Measurements from ENCODE around the gene KNCN. TPM values are rescaled to one million over a fixed set of nuclear protein-coding genes. Genes with fewer than 3 reads are reported as not detected.

Gene KNCN
- total RNA-seq, 2 experiments from 2014 or later = not detected

DNA sequence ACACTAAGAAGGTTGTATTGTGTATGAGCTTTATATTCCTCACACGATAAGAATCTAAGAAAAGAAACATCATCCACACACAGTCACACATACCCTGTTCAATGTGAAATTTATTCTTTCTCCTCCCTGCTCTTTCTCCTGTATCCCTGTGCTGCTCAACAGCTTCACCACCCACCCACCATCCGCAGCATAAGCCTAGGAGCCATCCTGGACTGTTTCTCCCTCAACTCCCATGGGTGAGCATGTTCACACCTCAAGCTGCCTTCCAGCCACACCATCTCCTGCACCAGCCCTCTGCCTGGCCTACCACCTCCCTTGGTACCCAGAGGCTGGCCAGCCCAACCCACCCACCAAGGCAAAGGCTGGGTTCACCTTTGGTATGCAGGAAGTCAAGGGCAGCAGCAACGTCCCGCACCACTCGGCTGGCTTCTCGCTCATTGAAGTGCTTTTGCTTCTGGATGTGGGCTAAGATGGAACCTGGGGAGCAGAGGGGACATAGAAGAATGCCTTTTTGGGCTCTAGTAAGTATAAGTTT is 20.3 kb upstream of the KNCN start:
- Mint-ChIP-seq H3K27me3 (no peaks in the 10 kb centered on the region), H3K4me1 (ENCODE audit: low read depth) (no peaks in the 10 kb centered on the region), H3K36me3 (ENCODE audit: low read depth) (peaks cover 68% of the 10 kb centered on the region), H3K4me3 (no peak overlapping the region), H3K27ac (no peak overlapping the region), H3K9me3 (no peaks in the 10 kb centered on the region)
- Histone ChIP-seq H3K9me3 (ENCODE audit: control insufficient read depth in 1 of 2, insufficient read depth in 1 of 2, low read length in 2 of 2) (no peaks in the 10 kb centered on the region), H3K36me3 (ENCODE audit: insufficient read depth, low read length) (peaks cover 43% of the 10 kb centered on the region), H3K27me3 (ENCODE audit: control insufficient read depth in 1 of 2, insufficient read depth in 2 of 2, low read length in 2 of 2) (no peaks in the 10 kb centered on the region), H3K4me1 (ENCODE audit: insufficient read depth, low read length) (no peaks in the 10 kb centered on the region), H3K27ac (ENCODE audit: low read depth in 1 of 2, low read length in 2 of 2) (no peak overlapping the region), H3K4me3 (ENCODE audit: low read length) (no peak overlapping the region)
- ChIA-PET POLR2A (no interaction called here), CTCF (no interaction called here)
- intact Hi-C loops (cut with DNase I, micrococcal nuclease) = no loop called here
- TF ChIP-seq CTCF (IDR thresholded peaks at IDR 0.05) = no peak
- no peak for ATAC-seq (ENCODE audit: poor library complexity)
- no peak for DNase-seq

- intact Hi-C loops (cut with DNase I, micrococcal nuclease) = no loop called here
Observed at GRCh38 chr1:46569884-46570725, 18.7 kb upstream of the KNCN start.

DNA sequence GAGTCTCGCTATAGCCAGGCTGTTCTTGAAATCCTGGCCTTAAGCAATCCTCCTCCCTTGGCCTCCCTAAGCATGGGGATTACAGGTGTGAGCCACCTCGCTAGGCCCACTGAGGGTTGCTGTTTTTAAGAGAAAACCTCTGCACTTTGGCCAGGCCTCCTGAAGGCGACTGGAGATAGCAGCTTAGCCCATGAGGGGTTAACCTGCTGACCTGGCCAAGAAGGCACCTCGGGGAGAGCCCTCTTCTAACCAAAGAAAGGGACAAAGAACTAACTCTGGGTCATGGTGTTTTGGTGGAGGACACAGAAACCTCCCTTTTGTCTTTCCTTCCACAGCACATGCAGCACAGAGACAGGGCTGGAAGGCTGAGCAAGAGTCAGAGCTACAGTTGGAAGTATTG is 17.7 kb upstream of the KNCN start:
- no peak for DNase-seq
- Histone ChIP-seq H3K9me3 (ENCODE audit: control insufficient read depth in 1 of 2, insufficient read depth in 1 of 2, low read length in 2 of 2) (no peaks in the 10 kb centered on the region), H3K36me3 (ENCODE audit: insufficient read depth, low read length) (peaks cover 34% of the 10 kb centered on the region), H3K27me3 (ENCODE audit: control insufficient read depth in 1 of 2, insufficient read depth in 2 of 2, low read length in 2 of 2) (no peaks in the 10 kb centered on the region), H3K4me1 (ENCODE audit: insufficient read depth, low read length) (no peaks in the 10 kb centered on the region), H3K27ac (ENCODE audit: low read depth in 1 of 2, low read length in 2 of 2) (no peak overlapping the region), H3K4me3 (ENCODE audit: low read length) (no peak overlapping the region)
- H3K4me1 Mint-ChIP-seq (ENCODE audit: low read depth) = no peaks in the 10 kb centered on the region
- no peaks in the 10 kb centered on the region for H3K27me3 Mint-ChIP-seq
- ChIA-PET CTCF (interaction anchor here (0.6 kb wide), 1 partner anchor 38 kb away, joined by 3 read pairs; no protein-coding TSS in a partner anchor), POLR2A (no interaction called here)
- ATAC-seq (ENCODE audit: poor library complexity) = no peak
- no peaks in the 10 kb centered on the region for H3K9me3 Mint-ChIP-seq
- no peak for TF ChIP-seq CTCF (IDR thresholded peaks at IDR 0.05)
- H3K4me3 Mint-ChIP-seq = no peak overlapping the region
- H3K36me3 Mint-ChIP-seq (ENCODE audit: low read depth) = peaks cover 67% of the 10 kb centered on the region
- intact Hi-C loops (cut with DNase I, micrococcal nuclease) = no loop called here
- no peak overlapping the region for H3K27ac Mint-ChIP-seq

More at GRCh38 chr1:46569884-46570725, 18.7 kb upstream of the KNCN start:
- H3K36me3 ChIP-seq (ENCODE audit: insufficient read depth, low read length) = peaks cover 33% of the 10 kb centered on the region
- TF ChIP-seq CTCF (IDR thresholded peaks at IDR 0.05) = no peak
- H3K9me3 ChIP-seq (ENCODE audit: control insufficient read depth in 1 of 2, insufficient read depth in 1 of 2, low read length in 2 of 2) = no peaks in the 10 kb centered on the region
- ATAC-seq (ENCODE audit: poor library complexity) (no peak), DNase-seq (no peak)
- no peaks in the 10 kb centered on the region for H3K4me1 Mint-ChIP-seq (ENCODE audit: low read depth)
- CTCF ChIA-PET = interaction anchor here (0.6 kb wide), 1 partner anchor 37 kb away, joined by 3 read pairs; no protein-coding TSS in a partner anchor
- H3K27me3 Mint-ChIP-seq = no peaks in the 10 kb centered on the region
- H3K4me3 Mint-ChIP-seq = no peak overlapping the region
- no peak overlapping the region for H3K4me3 ChIP-seq (ENCODE audit: low read length)
- H3K36me3 Mint-ChIP-seq (ENCODE audit: low read depth) = peaks cover 68% of the 10 kb centered on the region
- no peaks in the 10 kb centered on the region for H3K4me1 ChIP-seq (ENCODE audit: insufficient read depth, low read length)
- H3K27ac ChIP-seq (ENCODE audit: low read depth in 1 of 2, low read length in 2 of 2) = no peak overlapping the region
- POLR2A ChIA-PET = no interaction called here
- no peaks in the 10 kb centered on the region for H3K9me3 Mint-ChIP-seq
- H3K27me3 ChIP-seq (ENCODE audit: control insufficient read depth in 1 of 2, insufficient read depth in 2 of 2, low read length in 2 of 2) = no peaks in the 10 kb centered on the region
- no peak overlapping the region for H3K27ac Mint-ChIP-seq
